GM12864 (cell line): ENCODE results near the gene PLCL1.
"Not testable (repeated sequence)": the region's sequence is repeated elsewhere in the genome, so short reads cannot be mapped to it uniquely, and the experiment has no call there.

ENCODE experiments used
- DNase-seq: peaks from one replicate; pipeline ENCODE4 v3.0.0-alpha.2; 2011; ENCODE audit warnings: low read depth
- H3K4me3 ChIP-seq: 2 replicates; pipeline ENCODE4 v1.5.1; 2011; ENCODE audit warnings: mild to moderate bottlenecking, low read depth, low read length, control low read depth
- CTCF ChIP-seq: IDR thresholded peaks from 2 replicates; pipeline ENCODE4 v1.5.1; 2011; ENCODE audit warnings: low read depth, mild to moderate bottlenecking, moderate library complexity, low read length, control low read depth, inconsistent platforms; ENCODE audit errors: missing control alignments

Gene PLCL1

GRCh38 chr2:198006733-198007132 lies 202.3 kb downstream of the PLCL1 start:
- no peak for TF ChIP-seq CTCF
- no peak overlapping the region for H3K4me3 ChIP-seq
- DNase-seq = no peak

DNA sequence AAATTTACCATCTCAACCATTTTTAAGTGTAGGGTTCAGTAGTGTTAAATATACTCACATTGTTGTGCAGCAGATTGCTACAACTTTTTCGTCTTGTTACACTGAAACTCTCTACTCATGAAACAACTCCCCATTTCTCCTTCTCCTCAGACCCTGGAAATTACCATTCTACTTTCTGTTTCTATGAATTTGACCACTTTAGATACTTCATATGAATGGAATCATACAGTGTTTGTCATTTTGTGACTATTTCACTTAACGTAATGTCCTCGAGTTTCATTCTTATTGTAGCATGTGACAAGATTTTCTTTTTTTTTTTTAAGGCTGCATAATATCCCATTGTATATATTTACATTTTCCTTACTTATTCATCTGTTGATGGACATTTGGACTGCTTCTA lies 203.8 kb downstream of the PLCL1 start:
- no peak overlapping the region for H3K4me3 ChIP-seq
- no peak for TF ChIP-seq CTCF
- DNase-seq = no peak

GRCh38 chr2:198012025-198012424 lies 207.6 kb downstream of the PLCL1 start:
- DNase-seq = no peak
- no peak overlapping the region for H3K4me3 ChIP-seq
- no peak for TF ChIP-seq CTCF

DNA sequence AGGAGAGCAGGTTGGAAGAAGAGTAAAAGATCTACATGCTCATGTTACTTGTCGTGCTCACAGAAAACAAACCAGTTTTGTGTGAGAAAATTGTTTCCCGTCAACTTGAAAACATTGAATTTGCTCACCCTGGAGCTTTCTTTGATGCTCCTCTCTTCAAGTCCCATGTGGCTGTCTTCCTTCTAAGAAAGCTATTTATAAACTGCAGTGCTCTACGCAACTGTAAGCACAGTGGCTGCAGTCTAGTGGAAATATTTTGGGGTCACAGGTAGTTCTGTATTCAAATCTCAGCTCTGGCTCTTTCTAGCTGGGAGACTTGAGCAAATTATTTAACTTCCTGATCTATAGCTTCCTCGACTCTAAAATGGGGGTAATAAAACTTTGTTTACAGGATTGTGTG lies 211.8 kb downstream of the PLCL1 start:
- no peak overlapping the region for H3K4me3 ChIP-seq
- TF ChIP-seq CTCF = no peak
- DNase-seq = no peak

GRCh38 chr2:198017068-198017467 lies 212.7 kb downstream of the PLCL1 start:
- no peak for DNase-seq
- H3K4me3 ChIP-seq = no peak overlapping the region
- TF ChIP-seq CTCF = no peak

DNA sequence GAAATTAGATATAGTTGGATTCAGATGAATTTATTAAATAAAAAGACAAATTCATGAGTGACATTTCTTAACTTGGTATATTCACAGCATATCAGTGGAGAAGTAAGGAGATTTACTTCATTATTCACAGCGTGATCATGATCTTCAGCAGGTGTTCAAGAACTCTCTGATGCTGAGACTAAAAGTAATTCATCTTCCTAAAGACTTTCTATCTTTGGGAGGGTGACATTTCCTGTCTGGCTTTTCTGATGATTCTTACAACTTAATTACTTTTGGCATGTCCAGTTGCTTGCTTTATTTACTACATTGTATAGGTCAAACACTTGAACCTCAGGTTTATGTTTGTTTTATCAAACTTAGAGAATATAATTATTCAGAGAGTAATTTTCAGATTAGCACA lies 224.6 kb downstream of the PLCL1 start:
- H3K4me3 ChIP-seq = no peak overlapping the region
- DNase-seq = no peak
- TF ChIP-seq CTCF = no peak

GRCh38 chr2:198029576-198029975 lies 225.2 kb downstream of the PLCL1 start:
- not testable (repeated sequence) for DNase-seq, H3K4me3 ChIP-seq

- no peak for DNase-seq
- no peak for TF ChIP-seq CTCF
- H3K4me3 ChIP-seq = no peak overlapping the region
Measured at GRCh38 chr2:198033626-198034025, 229.2 kb downstream of the PLCL1 start.
